ENCODE results near the gene RHBDF1.

DNA sequence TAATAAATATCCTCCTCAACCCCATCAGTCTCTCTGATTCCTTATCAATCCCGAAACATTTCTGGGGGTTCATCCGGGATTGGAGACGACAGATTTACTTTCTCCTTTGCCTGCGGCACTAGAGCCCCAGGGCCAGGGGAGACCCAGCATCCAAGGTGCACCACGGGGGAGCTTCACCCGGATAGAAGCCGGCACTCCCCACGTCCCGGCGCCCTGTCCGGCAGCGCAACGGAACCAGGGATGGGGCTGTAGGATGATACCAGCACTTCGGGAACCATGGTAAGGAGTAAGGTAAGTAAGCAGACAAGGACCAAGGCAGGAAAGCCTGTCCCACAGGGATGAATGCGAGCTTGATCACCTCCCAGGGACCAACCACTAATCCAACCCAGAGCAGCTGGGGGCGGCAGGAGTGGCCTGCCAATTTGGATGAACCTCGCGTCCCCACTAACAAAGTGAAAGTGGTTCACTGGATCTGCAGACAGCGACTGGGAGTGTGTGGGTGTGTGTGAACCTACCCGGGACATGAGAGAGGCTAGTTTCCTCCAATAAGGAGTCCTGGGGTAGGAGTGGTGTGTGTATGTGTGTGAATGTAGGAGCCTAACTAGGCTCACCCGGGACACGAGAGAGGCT, 30.9 kb downstream of the RHBDF1 start:
- TF ChIP-seq, protein P1, sequence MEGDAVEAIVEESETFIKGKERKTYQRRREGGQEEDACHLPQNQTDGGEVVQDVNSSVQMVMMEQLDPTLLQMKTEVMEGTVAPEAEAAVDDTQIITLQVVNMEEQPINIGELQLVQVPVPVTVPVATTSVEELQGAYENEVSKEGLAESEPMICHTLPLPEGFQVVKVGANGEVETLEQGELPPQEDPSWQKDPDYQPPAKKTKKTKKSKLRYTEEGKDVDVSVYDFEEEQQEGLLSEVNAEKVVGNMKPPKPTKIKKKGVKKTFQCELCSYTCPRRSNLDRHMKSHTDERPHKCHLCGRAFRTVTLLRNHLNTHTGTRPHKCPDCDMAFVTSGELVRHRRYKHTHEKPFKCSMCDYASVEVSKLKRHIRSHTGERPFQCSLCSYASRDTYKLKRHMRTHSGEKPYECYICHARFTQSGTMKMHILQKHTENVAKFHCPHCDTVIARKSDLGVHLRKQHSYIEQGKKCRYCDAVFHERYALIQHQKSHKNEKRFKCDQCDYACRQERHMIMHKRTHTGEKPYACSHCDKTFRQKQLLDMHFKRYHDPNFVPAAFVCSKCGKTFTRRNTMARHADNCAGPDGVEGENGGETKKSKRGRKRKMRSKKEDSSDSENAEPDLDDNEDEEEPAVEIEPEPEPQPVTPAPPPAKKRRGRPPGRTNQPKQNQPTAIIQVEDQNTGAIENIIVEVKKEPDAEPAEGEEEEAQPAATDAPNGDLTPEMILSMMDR (IDR thresholded peaks at IDR 0.05; ENCODE audit: low read depth, low read length, poor library complexity, severe bottlenecking): no peak
- no peak for TF ChIP-seq EZH2phosphoT487 (IDR thresholded peaks at IDR 0.05; ENCODE audit: borderline replicate concordance, low read length)
